Keratinocyte (primary cell): ENCODE results near the gene ETV5. TPM values are rescaled to one million over a fixed set of nuclear protein-coding genes. Genes with fewer than 3 reads are reported as not detected.
A peak's percentile ranks its signal among the peaks of the same experiment; 100 is the strongest.

Experiments used
- DNase-seq: peaks from one replicate; pipeline ENCODE4 v3.0.0-alpha.2; 2011; ENCODE audit warnings: low read depth, missing footprints, low spot score
- FAIRE-seq: peaks from 2 replicates; lab custom pipeline; 2011; peaks lifted over from hg19 to GRCh38; lab: Jason Lieb, UNC
- H2AFZ ChIP-seq: 2 replicates; pipeline ENCODE4 v1.6.0; 2012; ENCODE audit warnings: low read length, control low read depth, inconsistent platforms; ENCODE audit not compliant: control insufficient read depth
- H3K27ac ChIP-seq: 2 replicates; pipeline ENCODE4 v1.5.1; 2011; ENCODE audit warnings: low read length; ENCODE audit not compliant: control insufficient read depth, insufficient read depth
- H3K27me3 ChIP-seq: 3 replicates; pipeline ENCODE4 v1.6.0; 2011; ENCODE audit warnings: low read length; ENCODE audit not compliant: control insufficient read depth, insufficient read depth; ENCODE audit errors: extremely low read depth
- H3K36me3 ChIP-seq, 2 experiments: 2 replicates in 1 of 2; 3 replicates in 1 of 2; pipeline ENCODE4 v1.5.1; 2011; ENCODE audit warnings: low read length in 2 of 2, mild to moderate bottlenecking in 1 of 2; ENCODE audit not compliant: control insufficient read depth in 2 of 2, insufficient read depth in 2 of 2; ENCODE audit errors: extremely low read depth in 1 of 2
- H3K4me1 ChIP-seq: 3 replicates; pipeline ENCODE4 v1.5.1; 2011; ENCODE audit warnings: low read length; ENCODE audit not compliant: control insufficient read depth, insufficient read depth; ENCODE audit errors: extremely low read depth
- H3K4me2 ChIP-seq: 3 replicates; pipeline ENCODE4 v1.6.0; 2011; ENCODE audit warnings: low read depth, low read length; ENCODE audit not compliant: control insufficient read depth, insufficient read depth; ENCODE audit errors: extremely low read depth
- H3K4me3 ChIP-seq, 3 experiments: fragments of 200-600 bp in 1 of 3; sonication (generic) in 1 of 3; 2 replicates in 2 of 3; 3 replicates in 1 of 3; pipeline ENCODE4 v1.5.1; 2011 to 2016; ENCODE audit warnings: low read length in 3 of 3, mild to moderate bottlenecking in 3 of 3, control low read depth in 2 of 3, inconsistent platforms in 1 of 3, low read depth in 1 of 3, mixed read lengths in 1 of 3, mixed run types in 1 of 3, moderate library complexity in 1 of 3; ENCODE audit not compliant: control insufficient read depth in 2 of 3, insufficient read depth in 2 of 3; ENCODE audit errors: extremely low read depth in 1 of 3
- H3K79me2 ChIP-seq: 2 replicates; pipeline ENCODE4 v1.6.0; 2012; ENCODE audit warnings: low read length; ENCODE audit not compliant: control insufficient read depth, insufficient read depth
- H3K9ac ChIP-seq: 3 replicates; pipeline ENCODE4 v1.6.0; 2011; ENCODE audit warnings: low read length; ENCODE audit not compliant: control insufficient read depth, insufficient read depth; ENCODE audit errors: extremely low read depth
- H3K9me1 ChIP-seq: 3 replicates; pipeline ENCODE4 v1.6.0; 2011; ENCODE audit warnings: low read length; ENCODE audit not compliant: control insufficient read depth, insufficient read depth; ENCODE audit errors: extremely low read depth
- H3K9me3 ChIP-seq: 2 replicates; pipeline ENCODE4 v1.5.1; 2012; ENCODE audit warnings: low read depth, low read length; ENCODE audit not compliant: control insufficient read depth
- H4K20me1 ChIP-seq: 3 replicates; pipeline ENCODE4 v1.6.0; 2011; ENCODE audit warnings: low read length; ENCODE audit not compliant: control insufficient read depth, insufficient read depth; ENCODE audit errors: extremely low read depth
- CTCF ChIP-seq, 3 experiments: IDR thresholded peaks in 1 of 3; conservative IDR thresholded peaks in 1 of 3; optimal IDR thresholded peaks in 1 of 3; 2 replicates in 2 of 3; 3 replicates in 1 of 3; pipeline versions ENCODE3 to v1.5.1; 2011; ENCODE audit warnings: low read length in 3 of 3, mild to moderate bottlenecking in 3 of 3, moderate library complexity in 2 of 3, control low read depth in 1 of 3, inconsistent platforms in 1 of 3; ENCODE audit not compliant: insufficient read depth in 2 of 3; ENCODE audit errors: extremely low read depth in 1 of 3
- EZH2 ChIP-seq: IDR thresholded peaks from one replicate; pipeline ENCODE4 v1.6.1; 2012; ENCODE audit warnings: inconsistent platforms, mild to moderate bottlenecking, low read length, moderate library complexity
- dilution Hi-C: fragments of 300-500 bp; cut with MboI; formaldehyde crosslinking; loops from one replicate; pipeline ENCODE4 v1.7.0; 2020; ENCODE audit warnings: low sequenced_read_pairs; ENCODE audit not compliant: extremely low pct_ligation_motif_present
- polyA minus RNA-seq, 3 experiments: library from RNA; depleted of rRNA, polyadenylated mRNA; stranded (reverse); fragments of >200 nt; gene quantifications; 1 replicate in 1 of 3; 2 replicates in 1 of 3; 3 replicates in 1 of 3; pipeline ENCODE4 v1.2.3, GENCODE V29; 2011
- polyA plus RNA-seq, 5 experiments: library from polyadenylated mRNA; depleted of rRNA in 3 of 5; stranded (reverse) in 3 of 5; stranded (forward) in 1 of 5; unstranded in 1 of 5; fragments of >200 nt; gene quantifications; 1 replicate in 1 of 5; 2 replicates in 3 of 5; 3 replicates in 1 of 5; pipeline versions ENCODE4 v1.2.1 to v1.2.3, GENCODE V29; 2011 to 2012; ENCODE audit warnings: missing spikeins in 2 of 5, low read depth in 1 of 5, low replicate concordance in 1 of 5

ETV5 gene
- polyA plus RNA-seq (13.8 to 49.7 TPM (median 28.7 TPM) in 3 replicates), polyA minus RNA-seq (35.9 to 125 TPM (median 43.1 TPM) in 3 replicates)
- polyA plus RNA-seq (2011; ENCODE audit: low read depth), result 2.3 TPM
- polyA plus RNA-seq (2011; cell fraction: cytosol; rRNA removed), result 28.2 and 38.5 TPM in 2 replicates
- polyA plus RNA-seq (2011; cell fraction: nucleus; rRNA removed), result 40.6 and 41.3 TPM in 2 replicates
- 5.5 and 37.9 TPM in 2 replicates for polyA plus RNA-seq (2012; ENCODE audit: low replicate concordance)
- polyA minus RNA-seq (2011; cell fraction: cytosol; rRNA and poly(A)+ RNA removed), result 52.4 TPM
- 36.4 and 48.9 TPM in 2 replicates for polyA minus RNA-seq (2011; cell fraction: nucleus; rRNA and poly(A)+ RNA removed)

- Histone ChIP-seq H4K20me1 (no peaks in the 10 kb centered on the region), H2AFZ (peak within 1 kb of the TSS; percentile 83), H3K9me1 (no peaks in the 10 kb centered on the region), H3K27me3 (no peaks in the 10 kb centered on the region), H3K4me1 (peaks cover 29% of the 10 kb centered on the region), H3K27ac (peak within 1 kb of the TSS; percentile 85), H3K4me2 (peak within 1 kb of the TSS; percentile 98), H3K79me2 (peaks cover 28% of the 10 kb centered on the region), H3K36me3 (peaks cover 0 to 3% of the 10 kb centered on the region in 2 experiments), H3K9me3 (no peaks in the 10 kb centered on the region), H3K9ac (peak within 1 kb of the TSS; percentile 85), H3K4me3 (peak within 1 kb of the TSS; percentile 83 to 92 (median 91))
- DNase-seq, result peak; percentile 95
- FAIRE-seq, result no peak
- TF ChIP-seq EZH2 (no peak), CTCF (optimal IDR thresholded peaks at IDR 0.05 in 1 of 3, IDR thresholded peaks at IDR 0.05 in 1 of 3, conservative IDR thresholded peaks at IDR 0.05 in 1 of 3; ENCODE audit: extremely low read depth in 1 of 3, insufficient read depth in 2 of 3, low read length in 3 of 3) (no peak)
- dilution Hi-C loops, result no loop called here
Measured at GRCh38 chr3:186108941-186109865, at the start of gene ETV5. ETV5 (minus strand) TSS chr3:186109089; CDS start chr3:186105868, 3,221 bp downstream.

DNA sequence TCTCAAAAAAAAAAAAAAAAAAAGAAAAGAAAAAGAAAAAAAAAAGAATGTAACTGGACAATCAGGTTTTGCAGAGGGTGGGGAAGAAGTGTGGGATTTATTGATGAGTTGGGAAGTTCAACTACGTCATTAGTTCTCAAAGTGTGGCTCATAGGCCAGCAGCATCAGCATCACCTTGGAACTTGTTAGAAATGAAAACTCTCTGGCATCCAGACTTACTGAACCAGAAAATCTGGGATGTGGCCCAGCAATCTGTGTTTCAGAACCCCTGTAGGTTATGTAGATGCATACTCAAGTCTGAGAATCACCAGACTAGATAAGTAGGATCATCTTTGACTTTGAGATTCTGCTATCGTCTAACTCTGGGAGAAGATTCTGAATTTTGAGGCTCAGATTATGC lies 45.8 kb upstream of the ETV5 start:
- Histone ChIP-seq H3K9ac (no peak overlapping the region), H3K36me3 (no peaks in the 10 kb centered on the region), H2AFZ (no peak overlapping the region), H3K79me2 (no peaks in the 10 kb centered on the region), H4K20me1 (no peaks in the 10 kb centered on the region), H3K4me1 (no peaks in the 10 kb centered on the region), H3K9me3 (no peaks in the 10 kb centered on the region), H3K27ac (no peak overlapping the region), H3K4me2 (no peak overlapping the region), H3K9me1 (no peaks in the 10 kb centered on the region), H3K4me3 (no peak overlapping the region), H3K27me3 (peaks cover 5% of the 10 kb centered on the region)
- TF ChIP-seq CTCF (optimal IDR thresholded peaks at IDR 0.05 in 1 of 3, IDR thresholded peaks at IDR 0.05 in 1 of 3, conservative IDR thresholded peaks at IDR 0.05 in 1 of 3; ENCODE audit: extremely low read depth in 1 of 3, insufficient read depth in 2 of 3, low read length in 3 of 3), result no peak
- TF ChIP-seq EZH2, result no peak
- dilution Hi-C loops, result no loop called here
- DNase-seq (no peak), FAIRE-seq (no peak)
